ENCODE data around the gene TMC3.
"Not testable (repeated sequence)": the region's sequence is repeated elsewhere in the genome, so short reads cannot be mapped to it uniquely, and the experiment has no call there.

TMC3 gene

DNA sequence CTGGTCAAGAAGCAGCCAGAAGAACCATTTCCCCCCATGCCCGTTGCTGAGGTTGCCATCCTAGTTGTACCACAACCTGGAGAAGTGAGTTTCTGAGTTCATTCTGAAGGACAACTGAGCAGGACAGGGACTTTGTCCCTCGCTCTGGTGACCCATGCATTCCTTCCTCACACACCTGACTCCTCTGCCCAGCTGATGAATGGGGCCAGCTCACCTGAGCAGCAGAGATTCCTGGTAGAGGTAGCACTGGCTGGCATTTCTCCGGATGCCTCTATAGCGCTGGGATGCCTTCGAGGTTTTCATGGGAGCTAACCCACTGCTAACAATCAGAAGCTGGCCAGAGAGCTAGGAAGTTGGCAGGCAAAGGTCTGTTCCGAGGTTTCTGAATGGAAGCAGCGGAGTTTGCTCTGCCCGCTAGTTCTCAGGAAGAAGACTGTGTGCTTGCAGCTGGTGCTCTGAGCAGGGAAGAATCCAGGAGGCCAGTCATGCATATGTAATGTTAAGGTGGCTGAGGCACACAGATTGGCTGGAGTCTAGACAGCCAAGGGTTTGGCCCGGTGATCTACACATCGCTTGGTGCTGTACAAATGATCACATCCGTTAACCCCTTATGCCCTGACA lies at the start of gene TMC3:
TMC3 (minus strand) TSS at position 439 of the 621 bp plus-strand sequence; CDS start at position 303, 136 bp downstream.
- no peak for DNase-seq

DNA sequence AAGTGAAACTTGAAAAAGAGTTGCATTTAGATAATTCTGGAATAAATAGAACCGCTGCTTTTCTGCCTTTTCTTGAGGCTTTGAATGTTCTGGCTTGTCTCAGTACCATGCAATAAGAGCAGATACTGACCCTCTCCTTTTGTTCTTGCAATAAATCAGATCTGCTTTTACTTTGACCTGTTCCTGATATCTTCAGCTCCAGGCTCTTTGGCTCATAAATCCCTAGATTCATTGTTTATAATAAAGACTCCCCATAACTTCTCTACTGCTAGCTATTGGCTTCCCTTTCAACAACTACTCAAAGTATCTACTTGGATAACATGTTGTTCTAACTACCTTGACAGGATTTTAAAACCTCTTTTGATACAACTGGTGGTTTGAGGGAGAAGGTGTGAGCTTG lies 47.4 kb upstream of the TMC3 start:
- DNase-seq = no peak

DNA sequence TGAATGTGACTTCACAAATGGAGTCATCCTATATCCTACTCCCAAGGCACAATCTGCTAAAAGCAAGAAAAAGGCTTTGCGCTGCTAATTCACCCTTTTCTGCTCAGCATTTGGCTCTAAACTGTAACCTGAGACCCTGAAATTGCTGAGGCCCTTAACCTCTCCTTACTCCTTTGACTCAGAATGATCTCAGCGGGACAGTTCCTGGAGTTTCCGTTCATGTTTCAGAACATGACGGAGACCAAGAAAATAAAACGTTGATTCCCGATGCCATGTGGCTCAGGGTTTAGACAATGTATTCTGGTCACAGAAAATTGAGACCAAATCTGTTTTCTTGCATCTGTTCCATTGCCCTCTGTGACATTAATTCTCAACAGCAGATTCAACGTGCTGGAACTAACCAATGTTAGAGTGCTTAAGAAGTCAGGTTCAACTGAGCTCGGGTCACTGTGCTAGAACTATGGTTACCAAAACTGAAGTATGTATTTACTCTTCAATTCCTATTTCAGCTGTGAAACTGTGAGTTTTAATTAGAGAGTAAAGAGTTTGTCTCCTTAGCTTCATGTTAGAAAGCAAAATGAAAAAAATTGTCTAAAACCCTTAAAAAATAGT lies 45.4 kb upstream of the TMC3 start:
- no peak for DNase-seq

DNA sequence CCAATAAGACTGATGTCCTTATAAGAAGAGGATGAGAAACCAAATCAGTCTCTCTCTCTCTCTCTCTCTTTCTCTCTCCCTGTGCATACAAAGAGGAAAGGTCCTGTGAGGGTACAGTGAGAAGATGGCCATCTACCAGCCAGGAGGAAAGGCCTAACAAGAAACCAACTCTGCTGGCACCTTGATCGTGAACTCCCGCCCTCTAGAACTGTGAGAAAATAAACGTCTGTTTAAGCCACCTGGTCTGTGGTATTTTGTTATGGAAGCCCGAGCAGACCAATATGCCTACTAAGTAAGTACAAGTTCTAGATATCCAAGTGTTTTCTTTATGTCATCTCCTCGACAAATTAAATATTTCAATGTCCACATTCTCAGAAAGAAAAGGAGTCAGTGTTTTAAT lies 44.9 kb upstream of the TMC3 start:
- no peak for DNase-seq

DNA sequence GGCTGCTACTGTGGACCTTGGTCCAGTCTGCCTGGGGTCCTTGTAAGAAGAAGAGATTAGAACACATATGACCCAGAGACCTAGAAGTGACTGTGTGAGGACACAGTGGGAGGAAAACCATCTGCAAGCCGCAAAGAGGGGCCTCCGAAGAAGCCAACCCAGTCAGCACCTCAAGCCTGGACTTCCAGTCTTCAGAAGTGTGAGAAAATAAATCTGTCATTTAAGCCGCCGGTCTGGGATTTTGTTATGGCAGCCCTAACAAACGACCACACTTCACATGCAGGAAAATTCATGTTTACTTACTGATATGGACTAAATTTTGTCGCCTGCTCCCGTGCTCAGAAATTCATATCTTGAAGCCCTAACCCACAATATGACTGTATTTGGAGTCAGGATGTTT lies 44.4 kb upstream of the TMC3 start:
- DNase-seq = no peak

DNA sequence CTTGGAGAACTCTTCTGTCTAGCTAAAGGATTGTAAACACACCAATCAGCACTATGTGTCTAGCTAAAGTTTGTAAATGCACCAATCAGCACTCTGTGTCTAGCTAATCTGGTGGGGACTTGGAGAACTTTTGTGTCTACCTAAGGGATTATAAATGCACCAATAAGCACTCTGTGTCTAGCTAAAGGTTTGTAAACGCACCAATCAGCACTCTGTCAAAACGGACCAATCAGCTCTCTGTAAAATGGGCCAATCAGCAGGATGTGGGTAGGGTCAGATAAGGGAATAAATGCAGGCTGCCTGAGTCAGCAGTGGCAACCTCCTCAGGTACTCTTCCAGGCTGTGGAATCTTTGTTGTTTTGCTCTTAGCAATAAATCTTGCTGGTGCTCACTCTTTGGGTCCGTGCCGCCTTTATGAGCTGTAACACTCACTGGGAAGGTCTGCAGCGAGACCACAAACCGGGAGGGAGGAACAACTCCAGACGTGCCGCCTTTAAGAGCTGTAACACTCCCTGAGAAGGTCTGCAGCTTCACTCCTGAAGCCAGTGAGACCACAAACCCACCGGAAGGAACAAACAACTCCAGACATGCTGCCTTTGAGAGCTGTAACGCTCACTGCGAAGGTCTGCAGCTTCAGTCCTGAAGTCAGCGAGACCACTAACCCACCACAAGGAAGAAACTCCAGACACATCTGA lies 40.4 kb upstream of the TMC3 start:
- not testable (repeated sequence) for DNase-seq

DNA sequence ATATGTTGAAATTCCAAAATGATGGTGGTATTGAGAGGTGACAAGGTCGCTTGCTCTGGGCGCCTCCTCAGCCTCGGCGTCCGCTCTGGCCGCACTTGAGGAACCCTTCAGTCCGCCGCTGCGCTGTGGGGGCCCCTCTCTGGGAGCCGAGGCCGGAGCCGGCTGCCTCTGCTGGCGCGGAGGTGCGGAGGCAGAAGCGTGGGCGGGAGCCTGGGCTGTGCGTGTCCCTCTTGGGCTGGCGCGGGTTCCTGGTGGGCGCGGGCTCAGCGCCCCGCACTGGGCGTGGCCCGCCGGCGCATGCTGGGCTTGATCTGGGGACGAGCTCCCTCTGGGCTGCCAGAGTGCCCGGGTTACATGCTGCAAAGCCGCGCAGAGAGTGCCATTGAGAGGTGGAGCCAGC lies 39.8 kb upstream of the TMC3 start:
- no peak for DNase-seq

DNA sequence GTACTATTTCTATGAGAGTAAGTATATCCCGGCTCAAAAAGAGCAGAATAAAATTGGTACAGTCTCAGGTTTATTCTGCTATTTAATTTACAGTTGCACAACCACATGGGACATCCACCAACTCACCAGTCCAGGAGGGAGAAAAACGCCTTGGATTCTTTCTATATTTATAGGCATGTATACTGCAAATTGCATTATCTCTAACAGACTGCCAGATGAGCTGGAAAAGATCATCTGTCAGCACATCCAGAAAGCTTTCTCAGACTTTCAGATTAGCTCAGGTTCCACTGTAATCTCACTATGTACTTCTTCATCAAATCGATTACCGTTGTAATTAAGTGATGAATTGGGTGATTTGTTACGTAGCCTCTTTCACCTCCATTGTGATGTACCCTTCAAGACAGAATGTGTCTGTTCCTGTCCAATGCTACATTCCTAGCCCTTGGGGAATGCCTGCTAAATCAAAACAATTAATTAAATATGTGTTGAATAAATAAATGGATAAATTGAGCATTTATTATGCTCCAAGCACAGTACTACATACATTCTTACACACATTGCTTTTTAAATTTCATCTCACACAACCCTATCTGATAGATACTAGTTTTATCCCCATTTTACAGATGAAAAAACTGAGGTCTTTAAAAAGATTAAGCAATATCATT lies 38.1 kb upstream of the TMC3 start:
- DNase-seq = no peak

DNA sequence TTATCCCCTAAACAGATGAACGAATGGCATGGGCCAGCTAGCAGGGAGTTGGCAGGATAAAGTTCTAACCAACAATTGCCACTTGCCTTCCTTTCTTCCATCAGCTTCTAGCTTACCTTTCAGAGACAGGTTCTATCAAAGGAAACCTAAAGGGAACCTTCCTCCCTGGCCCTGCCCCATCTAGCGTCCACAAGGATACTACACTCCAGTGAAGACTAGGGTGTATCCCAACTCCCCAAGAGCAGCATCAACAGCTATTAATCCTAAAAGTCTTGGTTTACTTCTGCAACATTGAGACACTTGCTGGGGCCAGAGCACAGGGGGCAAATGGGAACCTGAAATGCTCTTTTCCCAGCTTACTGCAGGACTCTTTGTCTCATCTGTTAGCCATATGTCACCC lies 37.0 kb upstream of the TMC3 start:
- no peak for DNase-seq

DNA sequence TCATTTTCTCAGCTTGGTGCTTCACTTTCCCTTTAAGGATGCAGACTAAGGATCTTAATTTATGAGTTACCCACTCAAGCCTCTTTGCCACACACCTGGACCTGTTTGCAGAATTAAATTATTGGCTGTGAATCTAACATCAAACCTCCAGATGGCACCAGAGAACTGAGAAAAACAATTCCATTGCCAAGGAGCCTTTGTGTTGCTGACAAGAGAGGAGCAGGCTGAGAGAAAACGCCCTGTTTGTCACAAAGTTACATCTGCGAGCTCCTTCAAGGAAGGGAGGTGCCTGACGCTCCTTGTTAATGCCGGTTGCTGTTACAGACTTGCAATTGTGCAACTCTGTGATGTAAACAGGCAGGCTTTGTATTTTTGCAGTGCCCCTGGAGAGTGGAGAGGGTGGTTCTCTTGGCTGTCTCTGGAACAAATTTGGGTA lies 36.3 kb upstream of the TMC3 start:
- peak; percentile 45 for DNase-seq

DNA sequence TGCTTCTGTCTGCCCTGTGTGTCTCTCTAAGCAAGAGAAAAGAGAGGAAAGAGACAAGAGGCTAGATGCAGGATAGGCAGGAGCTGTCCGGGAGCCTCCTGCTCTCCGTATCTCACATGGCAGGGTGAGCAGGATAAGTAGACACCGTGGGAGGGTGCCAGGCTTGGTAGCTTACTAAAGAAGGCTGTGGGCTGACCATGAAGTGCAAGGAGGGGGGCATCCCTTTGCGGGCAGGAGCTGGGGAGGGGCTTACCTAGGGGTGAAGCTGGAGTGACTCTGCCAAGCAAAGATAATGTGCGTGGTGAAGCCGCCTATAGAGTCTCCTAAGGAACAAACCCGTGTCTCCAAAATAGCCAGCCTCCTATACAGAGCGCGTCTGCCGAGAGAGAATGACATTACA lies 33.7 kb upstream of the TMC3 start:
- DNase-seq = no peak

DNA sequence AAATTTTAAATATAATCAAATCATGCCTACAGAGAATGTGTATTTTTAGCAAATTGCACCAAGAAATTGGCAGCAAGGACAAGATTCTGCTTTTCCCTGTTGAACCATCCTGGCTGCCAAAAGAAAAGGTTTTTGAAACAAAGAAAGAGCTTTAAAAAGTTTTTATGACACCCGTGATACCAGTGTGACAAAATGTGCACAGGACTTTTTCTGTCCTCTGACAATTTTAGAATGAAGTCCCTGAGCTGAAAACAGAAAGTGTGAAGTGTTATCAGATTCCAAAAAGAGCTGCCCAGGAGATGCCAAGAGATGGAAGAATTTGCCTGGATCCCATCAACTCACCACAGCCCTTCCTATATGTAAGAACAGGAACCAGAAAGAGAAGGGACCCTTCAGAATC lies 33.2 kb upstream of the TMC3 start:
- no peak for DNase-seq

DNA sequence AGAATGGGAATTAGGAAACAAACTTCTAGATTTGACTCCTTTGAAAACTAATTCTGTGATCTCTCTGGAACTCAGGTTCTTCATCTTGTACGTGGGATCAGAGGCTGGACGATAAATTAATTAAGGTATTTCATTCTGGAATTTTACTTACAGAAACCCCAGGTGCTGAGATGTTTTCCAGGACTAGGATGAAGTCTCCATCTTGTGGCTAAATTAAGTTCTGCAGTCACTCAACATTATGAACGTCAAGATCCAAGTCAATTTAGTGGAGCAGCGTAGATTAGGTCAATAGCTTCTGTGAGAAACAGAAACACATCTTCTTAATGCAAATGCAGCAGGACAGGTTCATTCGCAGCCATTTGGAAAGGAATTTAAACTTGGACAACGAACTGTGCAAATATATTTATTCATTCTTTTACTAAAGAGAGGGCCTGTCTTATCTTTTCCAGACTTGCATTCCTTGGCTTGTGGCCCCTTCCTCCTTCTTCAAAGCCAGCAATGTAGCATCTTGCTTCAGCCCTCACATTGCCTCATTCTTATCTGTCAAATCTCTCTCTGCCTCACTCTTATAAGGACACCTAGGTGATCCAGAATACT lies 26.7 kb upstream of the TMC3 start:
- peak; percentile 13 for DNase-seq

DNA sequence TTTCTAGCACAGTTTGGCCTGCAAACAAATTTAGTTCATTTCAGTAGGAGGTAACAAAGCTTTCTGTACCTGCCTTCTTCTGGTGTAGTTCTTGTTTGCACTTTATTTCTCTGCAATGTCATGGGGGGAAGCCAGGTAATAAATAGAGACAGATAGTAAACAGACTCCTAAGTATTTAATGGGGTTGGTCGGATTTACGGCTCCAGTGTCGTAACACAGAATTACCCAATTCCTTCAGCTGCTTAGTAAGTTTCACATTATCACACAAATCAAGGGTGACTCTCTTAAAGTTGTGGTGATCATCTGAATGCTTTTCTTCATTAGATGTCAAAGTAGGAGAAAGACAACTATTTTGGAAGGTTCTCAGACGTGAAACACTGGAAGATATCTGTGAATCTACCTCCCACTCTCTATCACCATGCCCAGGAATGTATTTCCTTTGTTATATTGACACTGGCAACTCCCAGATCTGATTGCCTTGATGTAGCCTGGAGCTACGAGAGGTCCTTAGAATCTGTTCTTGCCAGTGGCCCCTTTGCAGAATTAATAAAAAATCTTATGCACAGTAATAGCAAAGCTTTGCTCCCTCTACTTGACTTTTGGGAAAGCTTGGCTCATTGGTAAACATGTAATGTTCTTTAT lies 25.0 kb upstream of the TMC3 start:
- no peak for DNase-seq

DNA sequence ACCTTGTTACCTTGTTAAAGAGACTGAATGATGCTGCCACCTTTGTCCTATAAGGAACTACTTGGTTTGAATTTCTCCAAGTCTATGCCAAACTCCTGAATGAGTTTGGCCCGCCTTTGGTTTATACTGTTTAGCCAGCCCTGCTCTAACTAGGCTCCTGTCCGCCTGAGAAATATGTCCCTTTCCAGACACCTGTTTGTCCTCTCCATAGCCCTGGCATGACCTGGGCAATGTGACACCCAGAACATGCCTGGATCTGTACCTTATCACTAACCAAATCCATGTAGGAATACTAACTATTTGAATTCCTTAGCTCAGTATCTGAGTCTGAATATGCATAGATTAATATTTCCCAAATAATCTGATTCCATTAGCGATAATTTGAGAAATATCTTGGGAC lies 24.4 kb upstream of the TMC3 start:
- no peak for DNase-seq

DNA sequence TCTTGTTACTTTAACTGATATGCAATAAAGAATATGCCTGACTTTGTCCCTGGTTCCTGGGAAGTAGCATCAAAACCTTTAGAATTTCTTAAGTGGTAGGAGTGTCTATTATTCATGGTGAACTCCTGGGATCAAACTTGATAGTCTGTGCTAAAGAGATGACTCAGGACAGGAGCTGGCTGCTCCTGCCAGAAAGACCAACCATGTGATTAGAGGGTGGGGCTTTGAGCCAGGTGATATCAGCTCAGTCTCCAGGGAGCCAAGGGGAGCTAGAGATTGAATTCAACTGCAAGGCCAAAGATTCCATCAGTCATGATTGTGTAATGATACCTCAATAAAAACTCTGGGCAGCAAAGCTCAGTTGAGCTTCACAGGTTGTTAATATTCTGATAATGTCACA lies 20.6 kb upstream of the TMC3 start:
- DNase-seq = no peak

DNA sequence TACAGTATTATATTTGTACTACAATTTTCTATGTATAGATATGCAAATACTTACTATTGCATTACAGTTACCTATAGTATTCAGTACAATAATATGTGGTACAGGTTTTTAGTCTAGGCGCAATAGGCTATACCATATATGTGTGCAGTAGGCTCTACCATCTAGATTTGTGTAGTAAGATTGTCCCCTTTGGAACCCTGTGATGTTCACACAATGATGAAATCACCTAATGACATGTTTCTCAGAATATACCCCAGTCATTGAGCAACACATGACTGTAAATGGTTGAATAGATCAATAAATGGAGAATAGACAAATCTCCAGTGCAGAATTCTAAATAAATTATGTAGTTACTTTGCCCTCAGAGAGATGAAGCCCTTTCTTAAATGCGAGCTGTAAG lies 17.6 kb upstream of the TMC3 start:
- DNase-seq = no peak

DNA sequence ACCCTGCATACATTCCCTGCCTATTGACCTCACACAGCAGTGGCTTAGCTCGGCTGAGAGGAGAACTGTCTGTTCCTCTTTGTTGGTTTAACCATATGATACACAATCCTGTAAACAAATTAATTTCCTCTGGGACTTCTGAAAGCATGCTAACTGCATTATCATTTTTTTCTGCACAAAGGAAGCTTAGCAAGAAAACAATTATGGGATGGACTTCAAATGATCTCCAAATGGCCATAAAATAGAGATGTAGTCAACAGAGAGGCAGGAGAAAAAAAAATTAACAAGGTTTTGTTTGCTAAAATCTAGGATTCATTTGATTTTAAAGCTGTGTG lies 14.4 kb upstream of the TMC3 start:
- DNase-seq = no peak

DNA sequence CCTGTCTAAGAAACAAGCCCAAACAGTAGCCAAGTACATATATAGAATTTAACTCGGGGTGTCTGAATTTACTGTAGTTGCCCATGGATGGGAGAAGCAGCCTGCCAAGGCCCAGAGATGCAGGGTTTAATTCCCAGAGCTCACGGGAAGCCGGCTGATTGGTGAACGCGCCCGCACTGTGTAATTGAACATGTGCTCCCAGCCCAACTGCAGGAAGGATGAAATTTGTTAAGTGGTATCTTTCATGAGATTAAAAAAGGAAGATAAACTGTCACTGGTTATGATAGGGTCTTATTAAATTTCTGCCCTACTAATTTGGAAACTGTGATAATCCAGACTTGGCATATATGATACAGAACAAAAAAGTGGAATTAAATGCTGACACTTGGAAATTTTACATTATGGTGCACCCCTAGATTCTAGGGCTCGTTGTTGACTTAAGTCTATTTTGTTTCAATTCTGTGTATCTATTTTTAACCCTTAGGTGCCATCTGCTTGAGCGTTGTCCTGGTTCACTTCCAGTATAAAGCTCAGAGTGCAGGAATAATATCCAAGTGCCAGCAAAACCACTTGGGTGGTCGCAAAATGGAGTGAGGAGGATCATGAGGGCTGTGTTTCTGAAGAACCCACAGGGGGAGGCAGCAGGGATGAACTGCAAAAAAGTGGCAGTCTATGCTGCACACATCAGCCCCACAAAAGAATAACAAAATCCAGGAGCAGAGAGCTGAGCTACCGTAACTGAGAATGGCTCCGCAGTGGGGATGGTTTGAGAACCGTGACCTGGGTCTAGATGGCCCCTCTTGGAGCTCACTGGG lies 13.8 kb upstream of the TMC3 start:
- no peak for DNase-seq

DNA sequence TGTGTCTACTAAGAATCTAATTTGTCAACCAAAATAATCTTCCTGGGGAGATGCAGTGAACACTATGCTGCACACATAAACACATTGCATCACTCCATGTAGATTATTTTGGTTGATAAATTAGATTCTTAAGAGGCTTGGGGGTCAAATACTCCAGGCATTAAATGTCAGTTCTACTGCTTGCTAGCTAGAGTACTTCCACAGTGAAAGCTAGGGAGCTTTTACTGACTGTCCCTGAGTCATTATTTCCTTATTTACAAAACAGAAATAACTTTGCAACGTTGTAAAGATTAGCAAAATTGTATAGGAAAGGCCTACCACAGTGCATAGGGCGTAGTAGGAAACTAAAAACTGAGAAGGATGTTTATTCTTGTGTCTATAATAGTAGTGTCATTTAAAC lies 12.9 kb upstream of the TMC3 start:
- no peak for DNase-seq

DNA sequence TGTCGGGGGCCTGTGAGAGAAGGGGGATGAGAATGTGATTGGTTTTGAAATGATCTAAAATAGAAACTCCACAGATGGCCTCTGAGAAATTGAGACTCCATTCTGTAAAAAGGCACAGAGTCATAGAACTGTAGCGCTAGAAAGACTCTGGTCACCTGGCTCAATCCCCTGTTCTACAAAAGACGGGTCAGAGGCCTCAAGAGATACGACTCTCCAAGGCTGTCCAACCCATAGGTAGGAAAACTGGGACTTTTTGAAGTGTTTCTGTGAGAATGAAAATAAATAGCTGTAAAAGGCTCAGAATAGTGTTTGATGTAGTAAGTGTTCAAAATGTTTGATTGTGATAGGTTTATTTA lies 11.7 kb upstream of the TMC3 start:
- no peak for DNase-seq

All from NCI-H2029 treated with DMSO at 0.1 percent for 48 hours (cell line).